COLO829 (cell line): ENCODE measurements around the gene ADAM10.
"Not testable (repeated sequence)": the region's sequence is repeated elsewhere in the genome, so short reads cannot be mapped to it uniquely, and the experiment has no call there.

Source experiments
- DNase-seq: peaks from one replicate; pipeline ENCODE4 v3.0.0; 2012; ENCODE audit warnings: low spot score

ADAM10 gene, protein sequence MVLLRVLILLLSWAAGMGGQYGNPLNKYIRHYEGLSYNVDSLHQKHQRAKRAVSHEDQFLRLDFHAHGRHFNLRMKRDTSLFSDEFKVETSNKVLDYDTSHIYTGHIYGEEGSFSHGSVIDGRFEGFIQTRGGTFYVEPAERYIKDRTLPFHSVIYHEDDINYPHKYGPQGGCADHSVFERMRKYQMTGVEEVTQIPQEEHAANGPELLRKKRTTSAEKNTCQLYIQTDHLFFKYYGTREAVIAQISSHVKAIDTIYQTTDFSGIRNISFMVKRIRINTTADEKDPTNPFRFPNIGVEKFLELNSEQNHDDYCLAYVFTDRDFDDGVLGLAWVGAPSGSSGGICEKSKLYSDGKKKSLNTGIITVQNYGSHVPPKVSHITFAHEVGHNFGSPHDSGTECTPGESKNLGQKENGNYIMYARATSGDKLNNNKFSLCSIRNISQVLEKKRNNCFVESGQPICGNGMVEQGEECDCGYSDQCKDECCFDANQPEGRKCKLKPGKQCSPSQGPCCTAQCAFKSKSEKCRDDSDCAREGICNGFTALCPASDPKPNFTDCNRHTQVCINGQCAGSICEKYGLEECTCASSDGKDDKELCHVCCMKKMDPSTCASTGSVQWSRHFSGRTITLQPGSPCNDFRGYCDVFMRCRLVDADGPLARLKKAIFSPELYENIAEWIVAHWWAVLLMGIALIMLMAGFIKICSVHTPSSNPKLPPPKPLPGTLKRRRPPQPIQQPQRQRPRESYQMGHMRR

GRCh38 chr15:58749532-58750337 is at the start of gene ADAM10:
TSS of gene ADAM10 (minus strand) at chr15:58749707. CDS start at chr15:58749534, 173 bp downstream.
- DNase-seq: peak; percentile 95

GRCh38 chr15:58797505-58797904 is 48.0 kb upstream of the ADAM10 start:
- DNase-seq: no peak

DNA sequence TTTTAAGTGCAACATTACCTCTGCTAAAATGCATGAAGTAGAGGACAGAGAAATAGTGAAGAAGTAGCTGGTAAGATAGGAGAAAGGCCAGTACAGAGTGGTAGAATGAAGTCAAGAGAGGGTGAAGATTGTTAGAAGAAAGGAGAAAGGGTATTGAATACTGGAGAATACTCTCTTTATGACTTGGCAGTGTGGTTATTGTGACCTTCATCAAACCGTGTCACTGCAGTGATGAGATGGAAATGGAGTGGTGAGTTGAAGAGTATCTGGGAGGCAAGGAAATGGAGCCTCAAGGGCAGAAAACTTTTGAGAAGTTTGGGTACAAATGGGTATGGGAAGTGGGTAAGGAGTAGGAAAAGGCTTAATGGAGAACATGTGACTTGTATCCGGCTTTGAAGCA is 46.3 kb upstream of the ADAM10 start:
- DNase-seq: no peak

DNA sequence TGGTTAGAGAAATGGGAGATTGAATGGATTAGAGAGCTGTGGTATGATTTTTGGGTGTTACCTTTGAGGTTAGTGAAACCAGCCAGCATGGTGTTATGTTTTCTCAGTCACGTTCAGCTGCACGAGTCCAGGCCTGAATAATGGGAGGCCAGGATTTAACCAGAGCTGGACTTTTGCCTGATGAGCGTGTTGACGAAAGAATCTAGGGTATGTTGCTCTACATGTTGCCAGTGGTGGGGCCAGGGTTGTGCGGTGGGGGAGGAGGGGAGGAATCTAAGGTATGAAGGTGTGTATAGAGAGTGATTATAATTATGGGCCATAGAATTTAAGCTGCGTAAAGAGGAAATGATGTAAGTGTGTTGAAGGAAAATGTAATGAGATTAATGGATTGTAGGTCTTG is 44.4 kb upstream of the ADAM10 start:
- DNase-seq: no peak

GRCh38 chr15:58788056-58788710 is 38.7 kb upstream of the ADAM10 start:
- no peak for DNase-seq

- DNase-seq: no peak
These were observed 35.8 kb upstream of the ADAM10 start for GRCh38 chr15:58785355-58785754.

DNA sequence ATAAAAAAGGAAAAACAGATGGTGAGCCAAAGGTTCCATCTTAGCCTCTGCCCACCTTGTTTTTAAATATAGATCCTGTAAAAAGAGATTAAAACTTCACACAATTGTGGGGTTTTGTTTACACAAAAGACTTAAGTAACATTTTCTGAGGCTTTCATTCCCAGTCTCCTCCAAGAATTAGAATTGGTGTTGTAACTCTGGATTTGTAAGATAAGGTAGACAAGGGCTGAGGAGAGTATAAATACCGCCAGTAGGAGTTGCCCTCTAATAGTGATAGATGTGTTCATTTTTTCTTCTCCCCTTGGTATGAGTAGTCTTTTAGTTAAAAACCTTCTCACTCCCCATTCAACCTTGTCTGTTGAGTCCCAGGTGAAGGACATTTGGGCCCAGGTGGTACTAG is 30.0 kb upstream of the ADAM10 start:
- DNase-seq: no peak

GRCh38 chr15:58777107-58777506 is 27.6 kb upstream of the ADAM10 start:
- DNase-seq: no peak

- no peak for DNase-seq
These were observed 25.9 kb upstream of the ADAM10 start for GRCh38 chr15:58775402-58775801.

GRCh38 chr15:58773024-58773423 is 23.5 kb upstream of the ADAM10 start:
- no peak for DNase-seq

DNA sequence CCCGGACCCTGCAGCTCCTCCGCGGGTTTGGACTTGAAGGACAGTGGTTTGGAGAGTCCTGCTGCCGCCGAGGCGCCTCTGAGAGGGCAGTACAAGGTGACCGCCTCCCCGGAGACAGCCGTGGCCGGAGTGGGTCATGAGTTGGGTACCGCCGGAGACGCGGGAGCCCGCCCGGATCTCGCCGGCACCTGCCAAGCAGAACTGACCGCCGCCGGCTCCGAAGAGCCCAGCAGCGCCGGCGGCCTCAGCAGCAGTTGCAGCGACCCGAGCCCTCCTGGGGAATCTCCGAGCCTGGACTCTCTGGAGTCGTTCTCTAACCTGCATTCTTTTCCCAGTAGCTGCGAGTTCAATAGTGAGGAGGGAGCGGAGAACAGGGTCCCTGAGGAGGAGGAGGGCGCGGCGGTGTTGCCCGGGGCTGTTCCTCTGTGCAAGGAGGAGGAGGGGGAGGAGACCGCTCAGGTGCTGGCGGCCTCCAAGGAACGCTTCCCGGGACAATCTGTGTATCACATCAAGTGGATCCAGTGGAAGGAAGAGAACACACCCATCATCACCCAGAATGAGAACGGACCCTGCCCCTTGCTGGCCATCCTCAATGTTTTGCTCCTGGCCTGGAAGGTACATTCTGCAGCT is 22.2 kb upstream of the ADAM10 start:
- DNase-seq: no peak

DNA sequence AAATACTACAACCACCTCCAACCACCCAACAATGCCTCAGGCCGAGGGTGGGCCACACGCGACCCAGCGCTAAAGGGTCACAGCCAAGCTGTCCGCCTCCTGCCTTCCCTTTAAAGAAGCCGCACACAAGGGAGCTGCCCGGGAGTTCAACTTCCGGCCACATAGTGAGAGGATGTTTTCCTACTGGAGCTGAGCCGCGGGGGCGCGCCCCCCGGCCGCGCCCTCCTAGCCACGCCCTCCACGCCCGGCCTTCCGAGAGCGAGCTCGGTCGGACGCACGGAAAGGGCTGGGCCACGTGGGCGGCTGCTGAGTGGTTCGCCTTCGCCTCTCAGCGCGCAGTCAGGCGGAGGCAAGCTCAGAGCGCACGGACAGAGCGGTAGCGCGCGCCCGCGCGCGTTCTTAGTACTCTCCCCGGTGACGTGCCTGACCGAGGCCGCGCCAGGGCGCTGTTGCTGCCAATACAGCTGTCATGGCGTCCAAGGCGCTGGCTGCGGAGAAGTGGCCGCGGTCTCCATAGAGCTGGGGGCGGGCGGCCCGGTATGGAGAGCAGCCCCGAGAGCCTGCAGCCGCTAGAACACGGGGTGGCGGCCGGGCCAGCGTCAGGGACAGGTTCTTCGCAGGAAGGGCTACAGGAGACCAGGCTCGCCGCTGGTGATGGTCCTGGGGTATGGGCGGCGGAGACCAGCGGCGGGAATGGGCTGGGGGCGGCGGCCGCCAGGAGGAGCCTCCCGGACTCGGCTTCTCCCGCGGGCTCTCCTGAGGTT is 21.5 kb upstream of the ADAM10 start, which contains the start of gene MINDY2:
Gene MINDY2 (plus strand): TSS at position 446 of the 764 bp plus-strand sequence. CDS start 94 bp downstream, at position 540.
- peak; percentile 84 for DNase-seq

DNA sequence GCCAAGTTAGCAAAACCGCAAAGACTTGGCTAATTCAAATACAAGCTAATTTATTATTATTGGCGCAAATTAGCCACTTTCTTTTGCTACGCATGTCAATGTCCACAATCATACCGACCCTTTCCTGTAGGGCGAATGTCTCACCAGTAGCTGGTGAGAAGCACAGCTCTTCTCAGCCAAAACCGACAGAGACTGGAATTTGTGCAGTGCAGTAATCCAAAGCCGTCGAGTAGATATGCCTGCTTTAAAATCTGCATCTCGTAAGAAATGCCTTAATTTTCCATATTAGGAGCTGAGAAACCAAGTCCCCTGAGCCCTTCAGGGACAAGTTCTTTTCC is 21.0 kb upstream of the ADAM10 start:
- no peak for DNase-seq

DNA sequence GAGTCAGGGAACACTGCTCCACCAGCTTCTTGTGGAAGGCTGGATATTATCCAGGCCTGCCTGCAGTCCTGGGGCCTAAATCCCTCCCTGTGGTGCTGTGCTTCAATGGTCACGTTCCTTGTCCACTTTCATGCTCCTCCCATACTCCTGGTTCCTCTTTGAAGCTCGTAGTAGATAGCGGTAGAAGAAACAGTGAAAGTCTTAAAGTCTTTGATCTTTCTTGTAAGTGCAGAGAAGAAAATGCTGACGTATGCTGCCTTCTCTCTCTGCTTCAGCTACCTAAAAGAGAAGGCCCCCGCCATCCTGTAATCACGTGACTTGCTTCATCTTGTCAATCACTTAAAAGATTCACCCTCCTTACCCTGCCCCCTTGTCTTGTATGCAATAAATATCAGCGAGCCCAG is 19.1 kb upstream of the ADAM10 start:
- DNase-seq: not testable (repeated sequence)

GRCh38 chr15:58766290-58766689 is 16.8 kb upstream of the ADAM10 start:
- DNase-seq: no peak

- no peak for DNase-seq
These were observed 15.0 kb upstream of the ADAM10 start for GRCh38 chr15:58764468-58764867.

DNA sequence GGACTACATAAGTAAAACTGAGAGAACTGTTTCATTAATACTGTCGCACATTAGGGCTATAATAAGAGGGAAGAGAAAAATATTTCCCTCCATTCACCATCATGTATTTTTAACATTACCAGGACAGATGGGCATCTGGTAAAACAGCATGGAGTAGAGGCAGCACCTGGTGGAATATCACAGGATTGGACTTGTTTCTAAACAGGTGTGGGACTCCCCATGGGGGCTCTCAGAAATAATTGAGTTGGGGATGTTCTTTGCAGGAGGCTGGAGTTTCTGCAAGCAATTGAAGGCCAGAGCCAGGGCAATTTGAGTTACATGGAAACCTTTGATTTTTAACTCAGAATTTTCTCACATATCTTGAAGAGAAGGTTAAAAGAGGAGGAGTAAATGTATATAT is 13.2 kb upstream of the ADAM10 start:
- no peak for DNase-seq

DNA sequence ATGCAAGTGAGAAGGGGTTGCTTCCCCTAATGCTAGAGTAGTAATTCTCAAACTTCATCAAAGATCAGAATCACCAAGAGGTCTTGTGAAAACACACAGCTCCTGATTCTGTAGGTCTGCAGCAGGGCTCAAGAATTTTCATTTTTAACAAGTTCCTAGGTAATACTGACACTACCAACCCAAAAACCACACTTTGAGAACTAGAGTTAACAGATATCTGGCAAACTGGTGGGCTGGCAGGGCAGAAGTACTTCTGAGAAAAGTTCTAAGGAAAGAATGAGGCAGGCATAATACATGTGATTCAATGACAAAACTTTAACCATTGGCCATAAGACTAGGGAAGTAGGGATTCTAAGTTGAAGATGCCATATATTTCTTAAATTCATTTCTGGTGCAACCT is 12.8 kb upstream of the ADAM10 start:
- DNase-seq: no peak

DNA sequence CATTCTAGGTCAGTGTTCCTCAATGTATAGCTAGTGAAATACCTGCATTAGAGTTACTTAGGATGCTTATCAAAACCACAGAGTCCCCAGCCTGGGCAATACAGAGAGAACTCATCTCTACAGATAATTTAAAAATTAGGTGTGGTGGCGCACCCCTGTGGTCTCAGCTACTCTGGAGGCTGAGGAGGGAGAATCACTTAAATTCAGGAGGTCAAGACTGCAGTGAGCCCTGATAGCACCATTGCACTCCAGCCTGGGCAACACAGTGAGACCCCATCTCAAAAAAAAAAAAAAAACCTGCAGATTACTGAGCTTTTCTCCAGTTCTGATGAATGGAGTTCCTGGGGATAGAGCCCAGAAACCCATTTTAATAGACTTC is 11.5 kb upstream of the ADAM10 start:
- DNase-seq: no peak

GRCh38 chr15:58760385-58761009 is 11.0 kb upstream of the ADAM10 start:
- no peak for DNase-seq
